ENCODE data around the gene WIPF1. TPM values are rescaled to one million over a fixed set of nuclear protein-coding genes. Genes with fewer than 3 reads are reported as not detected.

WIPF1 gene
- total RNA-seq, 1 donor from 2014 or later: 15.0 TPM

DNA sequence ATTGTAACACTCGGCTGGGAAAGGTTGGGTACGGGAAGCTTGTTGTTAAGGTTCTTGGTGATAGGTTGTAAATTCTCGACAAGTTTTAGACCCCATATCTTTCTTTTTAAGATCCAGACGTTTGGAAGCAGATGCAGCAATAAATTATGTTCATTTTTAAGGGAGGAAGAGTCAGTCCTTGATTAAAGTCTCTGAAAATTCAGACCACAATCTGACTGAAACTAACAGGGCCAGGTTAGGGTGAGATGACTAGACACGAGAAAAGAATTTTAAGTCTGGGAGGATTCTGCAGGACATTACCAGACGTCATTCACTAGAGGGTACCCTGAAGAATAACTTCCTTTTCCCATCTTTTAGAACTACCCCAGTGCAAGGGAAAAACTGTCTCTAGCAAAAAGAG lies 16.1 kb downstream of the WIPF1 start:
- intact Hi-C loops (cut with micrococcal nuclease): no loop called here
- TF ChIP-seq, protein P1, sequence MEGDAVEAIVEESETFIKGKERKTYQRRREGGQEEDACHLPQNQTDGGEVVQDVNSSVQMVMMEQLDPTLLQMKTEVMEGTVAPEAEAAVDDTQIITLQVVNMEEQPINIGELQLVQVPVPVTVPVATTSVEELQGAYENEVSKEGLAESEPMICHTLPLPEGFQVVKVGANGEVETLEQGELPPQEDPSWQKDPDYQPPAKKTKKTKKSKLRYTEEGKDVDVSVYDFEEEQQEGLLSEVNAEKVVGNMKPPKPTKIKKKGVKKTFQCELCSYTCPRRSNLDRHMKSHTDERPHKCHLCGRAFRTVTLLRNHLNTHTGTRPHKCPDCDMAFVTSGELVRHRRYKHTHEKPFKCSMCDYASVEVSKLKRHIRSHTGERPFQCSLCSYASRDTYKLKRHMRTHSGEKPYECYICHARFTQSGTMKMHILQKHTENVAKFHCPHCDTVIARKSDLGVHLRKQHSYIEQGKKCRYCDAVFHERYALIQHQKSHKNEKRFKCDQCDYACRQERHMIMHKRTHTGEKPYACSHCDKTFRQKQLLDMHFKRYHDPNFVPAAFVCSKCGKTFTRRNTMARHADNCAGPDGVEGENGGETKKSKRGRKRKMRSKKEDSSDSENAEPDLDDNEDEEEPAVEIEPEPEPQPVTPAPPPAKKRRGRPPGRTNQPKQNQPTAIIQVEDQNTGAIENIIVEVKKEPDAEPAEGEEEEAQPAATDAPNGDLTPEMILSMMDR (IDR thresholded peaks at IDR 0.05; ENCODE audit: borderline replicate concordance): no peak
- no peak for DNase-seq
- Histone ChIP-seq H3K4me3 (no peak overlapping the region), H3K9me3 (replicated peaks) (no peaks in the 10 kb centered on the region), H3K4me1 (peaks cover 13% of the 10 kb centered on the region), H3K36me3 (peaks cover 55% of the 10 kb centered on the region), H3K27ac (replicated peaks) (peak overlapping the region; percentile 60), H3K27me3 (ENCODE audit: low read depth) (no peaks in the 10 kb centered on the region)

DNA sequence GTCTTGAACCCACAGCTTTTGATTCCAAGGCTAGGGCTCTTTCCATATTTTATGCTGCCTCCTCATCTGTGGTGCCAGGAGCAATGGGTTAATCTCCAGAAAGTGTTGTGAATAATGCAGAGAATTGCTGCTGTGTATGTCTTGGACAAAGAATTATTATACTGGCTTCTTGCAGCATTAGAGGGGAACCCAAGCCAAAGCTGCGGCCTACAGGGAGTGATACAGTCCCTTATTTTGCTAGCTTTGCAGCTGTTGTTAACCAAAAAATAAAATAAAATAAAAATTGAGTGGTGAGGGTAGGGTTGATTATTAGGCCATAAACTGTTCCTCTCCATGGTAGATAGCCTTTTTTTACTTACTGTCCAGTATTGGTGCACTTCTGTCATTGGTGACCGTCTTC lies 16.7 kb downstream of the WIPF1 start:
- TF ChIP-seq, protein P1 (IDR thresholded peaks at IDR 0.05; ENCODE audit: borderline replicate concordance): no peak
- peak overlapping the region; percentile 60 for H3K27ac ChIP-seq (replicated peaks)
- H3K4me3 ChIP-seq: no peak overlapping the region
- peaks cover 55% of the 10 kb centered on the region for H3K36me3 ChIP-seq
- peaks cover 13% of the 10 kb centered on the region for H3K4me1 ChIP-seq
- H3K27me3 ChIP-seq (ENCODE audit: low read depth): no peaks in the 10 kb centered on the region
- intact Hi-C loops (cut with micrococcal nuclease): no loop called here
- no peak for DNase-seq
- no peaks in the 10 kb centered on the region for H3K9me3 ChIP-seq (replicated peaks)

DNA sequence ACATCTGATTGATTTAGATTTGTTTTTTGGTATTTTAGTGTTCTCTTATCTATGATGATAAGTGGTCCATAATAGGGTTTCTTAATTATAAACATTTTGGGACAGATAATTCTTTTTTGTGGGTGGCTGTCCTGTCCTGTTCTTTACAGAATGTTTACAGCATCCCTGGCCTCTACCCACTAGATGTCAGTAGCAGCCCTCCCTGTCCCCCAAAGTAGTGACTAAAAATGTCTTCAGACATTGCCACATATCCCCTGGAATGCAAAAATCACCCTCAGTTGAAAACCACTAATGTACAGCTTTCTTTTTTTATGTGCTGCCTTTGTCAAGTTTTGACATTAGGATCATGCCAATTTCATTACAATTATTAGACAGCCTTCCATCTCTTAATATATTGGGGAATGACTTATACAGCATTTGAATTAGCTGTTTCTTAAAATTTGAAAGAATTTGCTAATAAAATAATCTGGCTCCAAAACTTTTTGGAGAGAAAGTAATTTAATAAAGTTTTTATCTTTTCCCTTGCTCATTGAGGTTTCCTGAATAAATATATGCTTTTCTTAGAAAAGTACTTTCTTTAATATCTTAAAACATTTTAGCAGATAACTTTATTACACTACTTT lies 19.5 kb downstream of the WIPF1 start:
- Histone ChIP-seq H3K4me3 (no peak overlapping the region), H3K36me3 (peaks cover 39% of the 10 kb centered on the region), H3K27me3 (ENCODE audit: low read depth) (no peaks in the 10 kb centered on the region), H3K27ac (replicated peaks) (no peak overlapping the region), H3K4me1 (peaks cover 28% of the 10 kb centered on the region), H3K9me3 (replicated peaks) (no peaks in the 10 kb centered on the region)
- DNase-seq: no peak
- TF ChIP-seq, protein P1 (IDR thresholded peaks at IDR 0.05; ENCODE audit: borderline replicate concordance): peak; percentile 53
- intact Hi-C loops (cut with micrococcal nuclease): no loop called here

DNA sequence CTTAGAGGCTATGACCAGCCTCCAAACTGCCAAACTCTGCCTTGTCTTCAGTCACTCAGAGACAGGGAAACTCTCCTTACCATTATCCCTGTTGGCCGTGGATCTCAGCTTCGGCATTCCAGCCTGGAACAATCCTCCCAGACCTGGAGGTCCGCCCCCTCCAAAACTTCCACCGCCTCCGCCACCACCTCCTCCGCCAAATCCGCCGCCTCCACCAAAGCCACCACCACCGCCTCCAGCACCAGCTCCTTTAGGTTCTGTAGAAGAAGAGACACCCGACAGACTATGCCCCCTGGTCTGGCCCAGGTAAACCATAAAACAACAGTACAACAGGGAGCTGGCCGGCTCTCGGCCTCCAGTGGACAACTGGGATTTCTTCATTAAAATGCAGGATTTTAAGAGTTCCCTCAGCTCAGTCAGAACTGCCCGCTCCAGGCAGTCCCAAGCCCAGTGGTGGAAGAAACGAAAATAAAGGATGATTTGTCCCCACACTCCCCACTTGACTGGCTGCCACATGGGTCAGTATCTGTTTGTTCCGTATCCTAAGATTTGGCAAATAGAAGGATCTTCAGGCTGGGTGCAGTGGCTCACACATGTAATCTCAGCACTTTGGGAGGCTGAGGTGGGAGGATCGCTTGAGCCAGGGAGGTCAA lies 22.4 kb downstream of the WIPF1 start:
- no peaks in the 10 kb centered on the region for H3K9me3 ChIP-seq (replicated peaks)
- TF ChIP-seq, protein P1 (IDR thresholded peaks at IDR 0.05; ENCODE audit: borderline replicate concordance): no peak
- H3K4me3 ChIP-seq: no peak overlapping the region
- DNase-seq: no peak
- H3K27ac ChIP-seq (replicated peaks): no peak overlapping the region
- H3K27me3 ChIP-seq (ENCODE audit: low read depth): no peaks in the 10 kb centered on the region
- intact Hi-C loops (cut with micrococcal nuclease): no loop called here
- H3K36me3 ChIP-seq: peaks cover 49% of the 10 kb centered on the region
- peaks cover 19% of the 10 kb centered on the region for H3K4me1 ChIP-seq

DNA sequence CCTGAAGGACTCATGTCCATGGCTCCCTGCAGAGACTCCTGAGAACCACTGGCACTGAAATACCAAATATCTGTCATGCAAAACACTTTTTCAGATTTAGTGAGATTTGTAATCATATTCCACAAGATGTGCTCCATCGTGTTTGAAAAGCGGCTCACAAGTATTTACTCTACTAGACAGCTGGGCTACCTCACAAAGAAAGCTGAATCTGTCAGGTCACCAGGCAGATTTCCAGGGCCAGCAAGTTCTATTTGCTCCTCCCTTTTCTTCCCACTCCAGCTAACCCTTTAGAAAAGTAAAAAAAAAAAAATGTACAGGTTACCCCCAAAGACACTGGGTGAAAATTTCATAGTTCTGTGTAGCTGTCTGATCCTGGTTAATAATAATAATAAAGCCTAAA lies 22.9 kb downstream of the WIPF1 start:
- H3K36me3 ChIP-seq: peaks cover 43% of the 10 kb centered on the region

More for the DNA sequence above, 22.9 kb downstream of the WIPF1 start:
- H3K9me3 ChIP-seq (replicated peaks): no peaks in the 10 kb centered on the region
- TF ChIP-seq, protein P1 (IDR thresholded peaks at IDR 0.05; ENCODE audit: borderline replicate concordance): no peak
- DNase-seq: no peak
- no peak overlapping the region for H3K27ac ChIP-seq (replicated peaks)
- intact Hi-C loops (cut with micrococcal nuclease): no loop called here
- H3K4me1 ChIP-seq: peaks cover 14% of the 10 kb centered on the region
- H3K27me3 ChIP-seq (ENCODE audit: low read depth): no peaks in the 10 kb centered on the region
- H3K4me3 ChIP-seq: no peak overlapping the region

All from left ventricle myocardium inferior (tissue), 1 donor.